Heart left ventricle (tissue), 16 donors: ENCODE measurements around the gene TSACC. TPM values are rescaled to one million over a fixed set of nuclear protein-coding genes. Genes with fewer than 3 reads are reported as not detected.
A peak's percentile ranks its signal among the peaks of the same experiment; 100 is the strongest.

Experiments
- ATAC-seq, 4 donors: fragments of 200-7000 bp; cut with Tn5 transposase; one replicate each; pipeline ENCODE4 v1.9.1; 2020 to 2022; ENCODE audit warnings: moderate library complexity in 4 of 4, mild to moderate bottlenecking in 3 of 4, moderate number of reproducible peaks in 1 of 4
- DNase-seq, 5 donors: peaks; one replicate each; pipeline ENCODE4 v3.0.0-alpha.2; 2020
- H3K27ac ChIP-seq, 12 donors: fragments of 200-600 bp; sonication (generic) in 4 of 12; one replicate each; pipeline versions ENCODE4 v1.5.0 to v1.8.0; 2016 to 2022; ENCODE audit warnings: mild to moderate bottlenecking in 2 of 12
- H3K27me3 ChIP-seq, 9 donors: fragments of 200-600 bp; sonication (generic) in 2 of 9; one replicate each; pipeline versions ENCODE4 v1.5.1 to v1.8.0; 2016 to 2022; ENCODE audit warnings: mild to moderate bottlenecking in 3 of 9
- H3K36me3 ChIP-seq, 9 donors: fragments of 200-600 bp; sonication (generic) in 2 of 9; one replicate each; pipeline versions ENCODE4 v1.5.0 to v1.8.0; 2018 to 2022; ENCODE audit warnings: mild to moderate bottlenecking in 2 of 9
- H3K4me1 ChIP-seq, 12 donors: fragments of 200-600 bp; sonication (generic) in 4 of 12; one replicate each; pipeline versions ENCODE4 v1.5.0 to v1.8.0; 2016 to 2022; ENCODE audit warnings: mild to moderate bottlenecking in 3 of 12
- H3K4me3 ChIP-seq, 12 donors: fragments of 200-600 bp; sonication (generic) in 4 of 12; one replicate each; pipeline versions ENCODE4 v1.5.0 to v1.8.0; 2017 to 2022; ENCODE audit warnings: mild to moderate bottlenecking in 9 of 12, moderate library complexity in 4 of 12
- H3K9me3 ChIP-seq, 12 donors: fragments of 200-600 bp; sonication (generic) in 4 of 12; one replicate each; pipeline versions ENCODE4 v1.5.0 to v1.8.0; 2016 to 2022; ENCODE audit warnings: mild to moderate bottlenecking in 1 of 12
- POLR2A ChIP-seq, 2 donors: fragments of 450-650 bp; IDR thresholded peaks; one replicate each; pipeline ENCODE4 v1.6.1; 2017; ENCODE audit warnings: antibody characterized with exemption in 2 of 2, mild to moderate bottlenecking in 2 of 2, moderate library complexity in 2 of 2
- WGBS, 4 donors: extraction: QIAGEN DNeasy Blood & Tissue Kit in 2 of 4; methylation state at CpG; one replicate each; pipeline versions ENCODE4 v1.1.5 to v1.1.7; 2013 to 2018; 5-methylcytosine and 5-hydroxymethylcytosine counted together
- intact Hi-C, 10 donors: fragments of 100-400 bp; cut with DNase I; formaldehyde crosslinking; loops; one replicate each; pipeline versions ENCODE4 v1.11.1 to v1.14.2; 2022
- polyA plus RNA-seq, 2 donors: library from polyadenylated mRNA; stranded (reverse); fragments of 200-250 nt; gene quantifications; one replicate each; pipeline ENCODE4 v1.2.3, GENCODE V29; 2013
- total RNA-seq, 9 donors: library from RNA; depleted of rRNA in 2 of 9; stranded (reverse); fragments of >200 nt in 2 of 9; fragmentation: NEBNext Ultra II Directional in 3 of 9; extraction: Animal tissue kit (Norgen Biotek cat#: 25700) in 3 of 9; gene quantifications; one replicate each; pipeline versions ENCODE4 v1.1.0 to v1.2.4, GENCODE V29; 2016 to 2023
- TF ChIP-seq, protein P1 (sequence below), 12 donors: fragments of 200-600 bp; sonication (generic) in 4 of 12; IDR thresholded peaks; one replicate each; pipeline versions ENCODE4 v1.5.0 to v1.8.0; 2018 to 2022; ENCODE audit warnings: antibody characterized with exemption in 12 of 12, mild to moderate bottlenecking in 5 of 12
- donor health status: ischemic (EF 13 %, LVEDD 7.1; RV severe dilation, severe dysfunction).
- donor health status: healthy with polysubstance abuse.
- donor health status: DM: no; HTN: yes; CAD: no.
- donor health status: DM: no; HTN: no; CAD: no.
- donor health status: ischemic (EF 25% LVEDD 6.9; RV normal size, moderate dysfunction).
- donor health status: ischemic (EF 25% LVEDD 5.7; RV mildly dilated, moderate dysfunction).
- donor health status: healthy.
- donor health status: DM: yes; HTN: yes; CAD: no.
- donor health status: ischemic (EF 35%, LVEDD 5.7; RV mildly dilated, moderate dysfunction).
- donor health status: nonischemic (EF 11% LVEDD 7.7; RV severe dilation, severe dysfunction).
- donor health status: DM: yes; HTN: yes; CAD: no.
- donor health status: PGD.
- donor health status: ischemic (EF 29% LVEDD 5.4; RV normal size, mild dysfunction).
- donor health status: nonischemic (EF 23%, LVEDD 6.1; RV moderate dilation, normal function).

The TSACC gene
- total and polyA plus RNA-seq, 11 donors: 0.36 to 0.81 TPM; not detected in 9

GRCh38 chr1:156371553-156372264, 33.4 kb downstream of the TSACC start:
- DNase-seq (peak in 3 of 5 donors; percentile 27 to 43 (median 35)), ATAC-seq (no peak)
- H3K4me3 ChIP-seq: no peak overlapping the region
- intact Hi-C loops: no loop called here
- WGBS, 4 donors: 56 to 68% (median 60%) methylated on average over 7 of the region's 7 CpGs
- H3K27me3 ChIP-seq: peaks cover 5 to 40% (median 8%) of the 10 kb centered on the region in 9 donors
- no peak for TF ChIP-seq POLR2A (IDR thresholded peaks at IDR 0.05)
- TF ChIP-seq, protein P1, sequence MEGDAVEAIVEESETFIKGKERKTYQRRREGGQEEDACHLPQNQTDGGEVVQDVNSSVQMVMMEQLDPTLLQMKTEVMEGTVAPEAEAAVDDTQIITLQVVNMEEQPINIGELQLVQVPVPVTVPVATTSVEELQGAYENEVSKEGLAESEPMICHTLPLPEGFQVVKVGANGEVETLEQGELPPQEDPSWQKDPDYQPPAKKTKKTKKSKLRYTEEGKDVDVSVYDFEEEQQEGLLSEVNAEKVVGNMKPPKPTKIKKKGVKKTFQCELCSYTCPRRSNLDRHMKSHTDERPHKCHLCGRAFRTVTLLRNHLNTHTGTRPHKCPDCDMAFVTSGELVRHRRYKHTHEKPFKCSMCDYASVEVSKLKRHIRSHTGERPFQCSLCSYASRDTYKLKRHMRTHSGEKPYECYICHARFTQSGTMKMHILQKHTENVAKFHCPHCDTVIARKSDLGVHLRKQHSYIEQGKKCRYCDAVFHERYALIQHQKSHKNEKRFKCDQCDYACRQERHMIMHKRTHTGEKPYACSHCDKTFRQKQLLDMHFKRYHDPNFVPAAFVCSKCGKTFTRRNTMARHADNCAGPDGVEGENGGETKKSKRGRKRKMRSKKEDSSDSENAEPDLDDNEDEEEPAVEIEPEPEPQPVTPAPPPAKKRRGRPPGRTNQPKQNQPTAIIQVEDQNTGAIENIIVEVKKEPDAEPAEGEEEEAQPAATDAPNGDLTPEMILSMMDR (IDR thresholded peaks at IDR 0.05): no peak
- no peaks in the 10 kb centered on the region for H3K9me3 ChIP-seq
- no peak overlapping the region for H3K27ac ChIP-seq
- peaks cover 0 to 19% (median 7%) of the 10 kb centered on the region in 12 donors for H3K4me1 ChIP-seq
- no peaks in the 10 kb centered on the region for H3K36me3 ChIP-seq

- intact Hi-C loops: no loop called here
- no peak for TF ChIP-seq POLR2A (IDR thresholded peaks at IDR 0.05)
- TF ChIP-seq, protein P1 (IDR thresholded peaks at IDR 0.05): no peak
- Histone ChIP-seq H3K27me3 (peaks cover 5 to 40% (median 8%) of the 10 kb centered on the region in 9 donors), H3K36me3 (no peaks in the 10 kb centered on the region), H3K4me1 (peaks cover 0 to 19% (median 7%) of the 10 kb centered on the region in 12 donors), H3K9me3 (no peaks in the 10 kb centered on the region), H3K4me3 (no peak overlapping the region), H3K27ac (no peak overlapping the region)
- ATAC-seq: no peak
- no peak for DNase-seq
Measured at GRCh38 chr1:156372265-156372586, 33.9 kb downstream of the TSACC start.

DNA sequence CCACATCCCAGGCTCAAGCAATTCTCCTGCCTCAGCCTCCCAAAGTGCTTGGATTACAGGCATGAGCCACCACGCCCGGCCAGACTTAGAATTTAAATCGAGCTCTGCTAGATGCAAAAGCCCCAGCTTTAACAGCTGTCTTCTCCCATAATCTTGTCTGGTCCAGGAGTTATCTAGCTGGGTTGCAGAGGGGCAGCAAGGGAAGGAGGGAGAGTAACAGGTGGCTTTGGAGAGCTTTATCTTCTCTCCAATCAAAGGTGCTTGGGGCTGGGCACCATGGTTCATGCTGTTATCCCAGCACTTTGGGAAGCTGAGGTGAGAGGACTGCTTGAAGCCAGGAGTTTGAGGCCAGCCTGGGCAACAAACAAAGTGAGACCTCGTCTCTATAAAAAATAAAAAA, 34.5 kb downstream of the TSACC start:
- TF ChIP-seq POLR2A (IDR thresholded peaks at IDR 0.05): no peak
- TF ChIP-seq, protein P1 (IDR thresholded peaks at IDR 0.05): no peak
- Histone ChIP-seq H3K36me3 (no peaks in the 10 kb centered on the region), H3K27me3 (peaks cover 5 to 37% (median 8%) of the 10 kb centered on the region in 9 donors), H3K9me3 (no peaks in the 10 kb centered on the region), H3K27ac (no peak overlapping the region), H3K4me3 (no peak overlapping the region), H3K4me1 (peaks cover 0 to 19% (median 7%) of the 10 kb centered on the region in 12 donors)
- WGBS, 4 donors: 76 to 84% (median 79%) methylated on average over 4 of the region's 4 CpGs
- intact Hi-C loops: no loop called here
- DNase-seq: no peak
- no peak for ATAC-seq

GRCh38 chr1:156373546-156373945, 35.2 kb downstream of the TSACC start:
- Histone ChIP-seq H3K4me3 (no peak overlapping the region), H3K9me3 (no peaks in the 10 kb centered on the region), H3K4me1 (peaks cover 0 to 19% (median 7%) of the 10 kb centered on the region in 12 donors), H3K27ac (no peak overlapping the region), H3K36me3 (no peaks in the 10 kb centered on the region), H3K27me3 (peaks cover 5 to 31% (median 8%) of the 10 kb centered on the region in 9 donors)
- TF ChIP-seq, protein P1 (IDR thresholded peaks at IDR 0.05): no peak
- no peak for TF ChIP-seq POLR2A (IDR thresholded peaks at IDR 0.05)
- ATAC-seq (no peak), DNase-seq (no peak)
- intact Hi-C loops: no loop called here
